ENCODE data around the gene ENKUR. TPM values are rescaled to one million over a fixed set of nuclear protein-coding genes. Genes with fewer than 3 reads are reported as not detected.

ENKUR gene
- total RNA-seq, 1 experiment from 2014 or later = 0.32 TPM

DNA sequence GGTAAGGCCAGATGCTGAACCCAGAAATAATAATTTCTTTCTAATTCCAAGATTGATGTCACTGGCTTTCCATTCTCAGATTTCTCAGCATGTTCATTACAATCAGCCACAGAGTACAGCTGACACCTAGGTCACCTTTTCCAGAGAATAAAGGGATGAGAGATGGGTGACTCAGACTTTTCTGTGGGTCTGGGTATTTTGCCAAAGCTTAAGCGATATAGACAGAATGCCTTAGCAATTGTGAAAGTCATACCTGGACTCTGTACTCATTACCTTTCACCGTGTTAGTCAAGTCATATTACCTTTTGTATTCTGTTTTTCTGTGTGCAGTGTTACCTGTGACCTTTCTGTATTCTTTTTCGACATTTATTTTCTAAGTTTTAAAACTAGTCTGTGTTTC, 53.0 kb downstream of the ENKUR start (continued):
- TF ChIP-seq EZH2 (IDR thresholded peaks at IDR 0.05) (no peak), SIN3A (IDR thresholded peaks at IDR 0.05; ENCODE audit: low read depth) (peak; percentile 62; the same call in 1 of the 2 replicates)

DNA sequence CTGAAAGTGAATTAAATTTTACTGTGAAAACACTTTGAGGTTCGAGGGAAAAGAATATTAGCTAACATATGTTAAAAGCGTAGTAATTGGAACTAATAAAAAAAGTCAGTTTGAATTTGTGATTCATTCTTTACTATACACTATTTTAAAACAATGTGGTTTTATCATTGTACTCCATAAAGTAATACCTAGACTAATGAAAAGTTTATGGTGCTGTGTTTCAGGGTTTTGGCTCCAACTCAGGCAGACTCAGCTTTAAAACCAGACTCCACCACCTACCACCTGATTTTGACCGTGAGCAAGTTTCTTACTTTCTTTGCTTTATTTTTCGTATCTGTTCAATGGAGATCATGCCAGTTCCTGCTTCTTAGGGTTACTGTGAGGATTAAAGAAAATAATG, 54.4 kb downstream of the ENKUR start:
- H3K27me3 ChIP-seq (ENCODE audit: insufficient read depth, low read length) = no peaks in the 10 kb centered on the region
- no peak overlapping the region for H3K9ac ChIP-seq (ENCODE audit: low read length)
- H3K27ac ChIP-seq (ENCODE audit: low read depth, low read length) = no peak overlapping the region
- intact Hi-C loops (cut with micrococcal nuclease) = loop anchor here (5.0 kb wide), 1 partner anchor 101 kb away; no protein-coding TSS in a partner anchor
- H3K4me3 ChIP-seq (replicated peaks in 1 of 2; ENCODE audit: low read depth in 1 of 2, low read length in 2 of 2) = no peak overlapping the region
- no peaks in the 10 kb centered on the region for H3K79me2 ChIP-seq (ENCODE audit: insufficient read depth, low read length)
- DNase-seq (ENCODE audit: low read depth, low spot score) = no peak
- BruUV-seq (replicated peaks) = no TSS peak
- no peaks in the 10 kb centered on the region for H3K9me3 ChIP-seq (ENCODE audit: control insufficient read depth in 1 of 2, insufficient read depth in 1 of 2, low read depth in 1 of 2, low read length in 2 of 2)
- POLR2A ChIA-PET = no interaction called here
- CTCF ChIA-PET = no interaction called here
- H3K9me2 ChIP-seq (ENCODE audit: insufficient read depth) = no peaks in the 10 kb centered on the region
- no peaks in the 10 kb centered on the region for H3K36me3 ChIP-seq (ENCODE audit: control insufficient read depth in 1 of 2, insufficient read depth in 2 of 2, low read length in 2 of 2)
- H3K4me2 ChIP-seq (ENCODE audit: low read length) = no peak overlapping the region
- H3K4me1 ChIP-seq (ENCODE audit: control insufficient read depth in 1 of 2, insufficient read depth in 2 of 2, low read length in 2 of 2) = peaks cover 24 to 48% of the 10 kb centered on the region in 2 experiments
- RAD21 ChIA-PET (ENCODE audit: low non-redundant PET in 1 of 2, low total read pairs in 2 of 2, uncharacterized antibody in 2 of 2, unreplicated experiment in 2 of 2) = no interaction called here
- TF ChIP-seq TCF7L2 (IDR thresholded peaks at IDR 0.05; ENCODE audit: borderline replicate concordance, extremely low read depth, insufficient read depth, insufficient read length) (no peak), RAD21 (IDR thresholded peaks at IDR 0.05; ENCODE audit: low read depth) (no peak)
- no peak for ATAC-seq
- H4K20me1 ChIP-seq (ENCODE audit: insufficient read depth) = no peaks in the 10 kb centered on the region
- H2AFZ ChIP-seq (ENCODE audit: low read depth, low read length, poor library complexity, severe bottlenecking) = no peak overlapping the region

DNA sequence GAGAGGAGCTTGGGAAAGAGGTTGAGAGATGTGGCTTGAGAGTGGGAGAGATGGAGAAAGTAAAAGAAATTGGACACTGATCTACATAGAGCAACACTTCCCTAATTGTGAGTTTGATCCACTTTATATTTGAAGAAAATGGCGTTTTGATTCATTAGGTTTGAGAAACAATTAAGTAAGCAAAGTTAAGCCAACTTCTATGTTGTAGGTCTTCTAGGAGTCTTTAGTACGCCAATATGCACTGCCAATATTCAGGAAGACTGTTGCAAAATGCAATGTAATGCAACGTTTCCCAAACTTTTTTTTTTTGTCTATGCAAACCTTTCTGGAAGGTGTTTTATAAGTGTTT, 56.6 kb downstream of the ENKUR start:
- ATAC-seq = no peak
- Histone ChIP-seq H3K9me2 (ENCODE audit: insufficient read depth) (no peaks in the 10 kb centered on the region), H3K36me3 (ENCODE audit: control insufficient read depth in 1 of 2, insufficient read depth in 2 of 2, low read length in 2 of 2) (no peaks in the 10 kb centered on the region), H3K4me3 (replicated peaks in 1 of 2; ENCODE audit: low read depth in 1 of 2, low read length in 2 of 2) (no peak overlapping the region), H3K4me2 (ENCODE audit: low read length) (peak overlapping the region; percentile 51), H2AFZ (ENCODE audit: low read depth, low read length, poor library complexity, severe bottlenecking) (peak overlapping the region; percentile 49), H3K79me2 (ENCODE audit: insufficient read depth, low read length) (no peaks in the 10 kb centered on the region), H4K20me1 (ENCODE audit: insufficient read depth) (no peaks in the 10 kb centered on the region), H3K27ac (ENCODE audit: low read depth, low read length) (no peak overlapping the region), H3K9ac (ENCODE audit: low read length) (no peak overlapping the region), H3K27me3 (ENCODE audit: insufficient read depth, low read length) (no peaks in the 10 kb centered on the region), H3K4me1 (ENCODE audit: control insufficient read depth in 1 of 2, insufficient read depth in 2 of 2, low read length in 2 of 2) (peaks cover 24 to 48% of the 10 kb centered on the region in 2 experiments), H3K9me3 (ENCODE audit: control insufficient read depth in 1 of 2, insufficient read depth in 1 of 2, low read depth in 1 of 2, low read length in 2 of 2) (no peaks in the 10 kb centered on the region)
- TF ChIP-seq, protein P1, sequence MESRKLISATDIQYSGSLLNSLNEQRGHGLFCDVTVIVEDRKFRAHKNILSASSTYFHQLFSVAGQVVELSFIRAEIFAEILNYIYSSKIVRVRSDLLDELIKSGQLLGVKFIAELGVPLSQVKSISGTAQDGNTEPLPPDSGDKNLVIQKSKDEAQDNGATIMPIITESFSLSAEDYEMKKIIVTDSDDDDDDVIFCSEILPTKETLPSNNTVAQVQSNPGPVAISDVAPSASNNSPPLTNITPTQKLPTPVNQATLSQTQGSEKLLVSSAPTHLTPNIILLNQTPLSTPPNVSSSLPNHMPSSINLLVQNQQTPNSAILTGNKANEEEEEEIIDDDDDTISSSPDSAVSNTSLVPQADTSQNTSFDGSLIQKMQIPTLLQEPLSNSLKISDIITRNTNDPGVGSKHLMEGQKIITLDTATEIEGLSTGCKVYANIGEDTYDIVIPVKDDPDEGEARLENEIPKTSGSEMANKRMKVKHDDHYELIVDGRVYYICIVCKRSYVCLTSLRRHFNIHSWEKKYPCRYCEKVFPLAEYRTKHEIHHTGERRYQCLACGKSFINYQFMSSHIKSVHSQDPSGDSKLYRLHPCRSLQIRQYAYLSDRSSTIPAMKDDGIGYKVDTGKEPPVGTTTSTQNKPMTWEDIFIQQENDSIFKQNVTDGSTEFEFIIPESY (IDR thresholded peaks at IDR 0.05; ENCODE audit: extremely low read depth, insufficient replicate concordance, low read length) = no peak
- TF ChIP-seq YY1 (IDR thresholded peaks at IDR 0.05; ENCODE audit: extremely low read depth, insufficient replicate concordance, low read depth, low read length) (no peak), RAD21 (IDR thresholded peaks at IDR 0.05; ENCODE audit: low read depth) (no peak), POLR2AphosphoS5 (IDR thresholded peaks at IDR 0.05; ENCODE audit: low read depth, low read length) (no peak), CEBPB (IDR thresholded peaks at IDR 0.05; ENCODE audit: low read depth) (no peak), SP1 (IDR thresholded peaks at IDR 0.05; ENCODE audit: low read depth) (no peak), CBX3 (IDR thresholded peaks at IDR 0.05; ENCODE audit: low read depth) (no peak)
- TF ChIP-seq, protein P2, sequence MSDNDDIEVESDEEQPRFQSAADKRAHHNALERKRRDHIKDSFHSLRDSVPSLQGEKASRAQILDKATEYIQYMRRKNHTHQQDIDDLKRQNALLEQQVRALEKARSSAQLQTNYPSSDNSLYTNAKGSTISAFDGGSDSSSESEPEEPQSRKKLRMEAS (IDR thresholded peaks at IDR 0.05) = no peak
- intact Hi-C loops (cut with micrococcal nuclease) = no loop called here
- no TSS peak for BruUV-seq (replicated peaks)
- CTCF ChIA-PET = no interaction called here
- POLR2A ChIA-PET = no interaction called here
- no peak for DNase-seq (ENCODE audit: low read depth, low spot score)
- RAD21 ChIA-PET (ENCODE audit: low non-redundant PET in 1 of 2, low total read pairs in 2 of 2, uncharacterized antibody in 2 of 2, unreplicated experiment in 2 of 2) = no interaction called here

All from HCT116 (cell line).